Muscle of back (tissue), 11 donors: Measurements from ENCODE around the gene SPRED3. TPM values are rescaled to one million over a fixed set of nuclear protein-coding genes. Genes with fewer than 3 reads are reported as not detected.
"Not testable (repeated sequence)": the region's sequence is repeated elsewhere in the genome, so short reads cannot be mapped to it uniquely, and the experiment has no call there.

Source experiments
- DNase-seq, 3 donors: peaks; one replicate each; pipeline versions ENCODE4 v3.0.0 to v3.0.0-alpha.2; 2013
- polyA plus RNA-seq, 10 donors: library from polyadenylated mRNA; unstranded; fragments of 120-200 nt; gene quantifications; one replicate each; pipeline ENCODE4 v1.2.1, GENCODE V29; 2013; ENCODE audit not compliant: insufficient read length in 10 of 10

The SPRED3 gene
- polyA plus RNA-seq, 10 donors, result 0.20 to 0.91 (median 0.37) TPM

DNA sequence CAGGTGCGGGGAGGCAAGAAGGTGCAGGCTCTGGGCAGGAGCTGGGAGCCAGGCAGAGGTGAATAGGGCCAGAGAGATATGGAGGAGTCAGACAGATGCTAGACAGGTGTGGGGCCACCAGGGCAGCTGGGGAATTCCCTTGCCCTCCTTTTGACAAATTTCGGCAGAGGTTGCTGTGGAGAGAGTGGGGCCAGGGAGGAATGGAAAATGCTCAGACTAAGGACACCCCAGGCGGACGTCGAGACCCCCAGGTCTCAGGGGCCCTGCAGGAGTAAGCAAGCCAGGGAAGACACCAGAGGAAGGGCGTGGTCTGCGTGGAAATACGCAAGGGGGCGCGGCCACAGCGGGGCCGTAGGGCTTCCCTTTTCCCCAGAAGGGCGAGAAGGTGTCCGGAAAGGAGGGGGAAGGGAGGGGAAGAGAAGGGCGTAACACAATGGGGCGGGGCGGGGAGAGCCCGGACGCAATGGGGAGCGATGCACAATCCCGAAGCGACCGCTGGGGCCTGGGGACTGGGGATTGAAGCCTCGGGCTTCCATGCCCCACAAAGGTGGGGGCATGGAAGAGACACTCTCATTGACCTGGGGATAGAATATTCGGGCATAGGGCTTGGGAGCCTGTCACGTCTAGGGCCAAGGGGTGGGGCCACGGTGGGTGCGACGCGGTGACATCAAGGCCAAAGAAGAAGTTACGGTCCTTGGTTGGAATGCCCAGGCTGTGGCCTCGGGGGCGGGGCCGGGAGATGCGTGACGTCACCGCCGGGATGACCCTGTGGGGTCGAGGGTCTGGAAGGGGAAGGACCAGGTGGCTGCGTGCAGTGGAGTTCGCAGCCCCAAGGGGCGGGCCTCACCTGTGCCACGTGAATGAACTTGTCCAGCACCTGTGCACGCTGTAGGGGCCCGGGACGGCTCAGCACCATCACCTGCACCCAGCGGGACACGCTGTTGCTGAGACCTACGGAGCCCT is 29.3 kb downstream of the SPRED3 start:
- peak in 1 of 3 donors; percentile 54 for DNase-seq

DNA sequence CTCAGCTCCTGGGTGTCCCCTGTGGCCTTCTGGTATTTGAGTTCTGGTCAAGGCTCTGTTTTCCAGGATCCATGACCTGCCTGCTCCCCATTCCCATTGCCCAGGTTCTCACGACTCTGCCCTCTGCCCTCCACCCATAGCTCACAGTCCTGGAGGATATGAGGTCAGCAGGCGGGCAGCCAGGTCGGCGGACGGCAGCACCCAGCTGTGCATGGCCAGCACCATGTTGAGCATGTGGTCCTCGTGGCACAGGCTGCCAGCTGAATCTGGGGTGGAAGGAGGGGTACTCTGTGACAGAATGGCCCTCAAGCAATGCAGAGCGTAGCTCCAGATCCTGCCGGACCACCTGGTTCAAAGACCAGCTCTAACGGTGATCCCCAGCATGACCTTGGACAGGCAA is 32.4 kb downstream of the SPRED3 start:
- no peak for DNase-seq

DNA sequence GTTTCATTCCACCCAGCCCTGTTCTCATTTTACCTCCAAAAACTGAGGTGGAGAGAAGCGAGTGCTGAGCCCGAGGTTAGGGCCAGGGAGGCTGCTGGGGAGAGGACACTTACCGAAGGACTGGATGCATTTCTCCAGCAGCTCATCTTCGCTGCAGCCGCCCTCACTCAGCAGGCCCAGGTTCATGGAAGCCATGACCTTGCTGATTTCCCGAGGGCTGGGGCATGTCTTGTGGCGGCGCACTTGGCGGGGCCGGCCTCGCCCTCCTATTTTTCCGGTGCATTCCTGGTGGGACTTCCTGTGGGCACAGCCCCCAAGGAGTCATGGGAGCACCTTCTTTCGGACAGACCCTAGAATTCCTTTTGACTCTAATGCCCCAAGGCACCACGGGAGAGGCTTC is 33.4 kb downstream of the SPRED3 start:
- DNase-seq, result no peak

DNA sequence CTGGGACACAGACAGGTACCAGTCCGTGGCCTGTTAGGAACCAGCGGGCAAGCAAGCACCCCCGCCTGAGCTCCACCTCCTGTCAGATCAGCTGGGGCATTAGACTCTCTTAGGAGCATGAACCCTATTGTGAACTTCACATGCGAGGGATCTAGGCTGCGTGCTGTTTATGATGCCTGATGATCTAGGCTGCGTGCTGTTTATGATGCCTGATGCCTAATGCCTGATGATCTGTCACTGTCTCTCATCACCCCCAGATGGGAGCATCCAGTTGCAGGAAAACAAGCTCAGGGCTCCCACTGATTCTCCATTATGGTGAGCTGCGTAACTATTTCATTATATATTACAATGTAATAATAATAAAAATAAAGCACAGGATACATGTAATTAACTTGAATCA is 33.9 kb downstream of the SPRED3 start:
- DNase-seq, result no peak

DNA sequence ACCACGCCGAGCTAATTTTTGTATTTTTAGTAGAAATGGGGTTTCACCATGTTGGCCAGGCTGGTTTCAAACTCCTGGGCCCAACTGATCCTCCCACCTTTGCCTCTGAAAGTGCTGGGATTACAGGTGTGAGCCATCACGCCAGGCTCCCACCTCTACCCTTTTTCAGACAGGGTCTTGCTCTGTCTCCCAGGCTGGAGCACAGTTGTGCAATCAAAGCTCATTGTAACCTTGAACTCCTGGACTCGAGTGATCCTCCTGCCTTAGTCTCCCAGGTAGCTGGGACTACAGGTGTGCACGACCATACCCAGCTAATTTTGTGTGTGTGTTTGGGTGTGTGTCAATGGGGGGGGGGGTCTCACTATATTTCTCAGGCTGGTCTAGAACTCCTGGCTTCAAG is 35.8 kb downstream of the SPRED3 start:
- DNase-seq, result no peak

- no peak for DNase-seq
Observed at GRCh38 chr19:38425222-38425809, 36.8 kb downstream of the SPRED3 start.

- peak in 1 of 3 donors; percentile 38 for DNase-seq
Observed at GRCh38 chr19:38425810-38426466, 37.4 kb downstream of the SPRED3 start, which contains the start of gene RASGRP4. Gene RASGRP4, minus strand, starts transcription at chr19:38426219. Its CDS starts 128 bp downstream, at chr19:38426091.

DNA sequence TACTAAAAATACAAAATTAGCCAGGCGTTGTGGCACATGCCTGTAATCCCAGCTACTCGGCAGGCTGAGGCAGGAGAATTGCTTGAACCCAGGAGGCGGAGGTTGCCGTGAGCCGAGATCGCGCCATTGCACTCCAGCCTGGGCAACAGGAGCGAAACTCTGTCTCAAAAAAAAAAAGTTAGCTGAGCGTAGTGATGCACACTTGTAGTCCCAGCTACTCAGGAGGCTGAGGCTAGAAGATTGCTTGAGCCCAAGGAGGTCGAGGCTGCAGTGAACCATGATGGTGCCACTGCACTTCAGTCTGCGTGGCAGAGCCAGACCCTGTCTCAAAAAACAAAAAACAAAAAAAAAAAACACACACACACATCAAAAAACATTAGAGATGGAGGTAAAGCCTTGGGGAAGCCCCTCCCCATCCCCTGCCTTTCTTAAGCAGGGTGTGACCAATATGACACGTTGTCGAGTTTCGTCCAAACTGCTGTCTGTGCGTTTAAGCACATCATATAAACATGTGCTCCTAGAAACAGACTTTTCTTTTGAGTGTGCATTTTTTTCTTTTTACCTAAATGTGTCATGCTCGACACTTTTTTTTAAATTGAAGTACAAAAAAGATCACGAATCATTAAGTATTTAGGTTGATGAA is 38.7 kb downstream of the SPRED3 start:
- DNase-seq, result not testable (repeated sequence)

DNA sequence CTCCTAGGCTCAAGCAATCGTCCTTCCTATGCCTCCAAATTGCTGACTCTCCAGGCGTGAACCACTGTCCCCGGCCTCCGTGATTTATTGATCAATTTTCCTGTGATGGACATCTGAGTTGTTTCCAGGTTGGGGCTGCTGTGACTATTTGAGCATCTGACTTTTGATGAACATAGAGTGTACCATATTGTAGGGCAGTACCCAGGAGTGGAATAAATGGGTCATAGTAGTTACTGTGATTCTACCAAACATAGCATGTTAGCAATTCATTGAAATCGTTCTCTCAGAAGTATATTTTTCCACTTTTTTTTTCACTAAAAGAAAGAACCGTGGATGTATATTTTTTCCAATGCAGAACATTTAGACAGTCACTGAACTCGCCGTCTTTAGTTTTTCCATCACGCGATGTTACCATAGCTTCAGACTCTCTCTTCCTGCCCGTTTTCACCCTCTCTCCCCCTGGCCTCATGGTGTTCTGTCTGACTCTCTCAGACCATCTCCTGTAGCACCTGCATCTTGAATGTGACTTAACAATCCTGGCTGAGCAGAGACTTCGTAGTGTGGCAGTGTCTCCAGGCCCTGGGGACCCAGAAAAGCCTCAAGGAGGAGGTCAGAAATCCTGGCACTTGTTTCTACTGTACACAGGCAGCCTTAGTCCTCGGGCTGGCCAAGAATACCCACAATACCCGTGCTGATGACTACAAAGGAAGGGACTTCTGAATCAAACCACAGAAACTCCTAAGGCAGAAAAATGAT is 40.7 kb downstream of the SPRED3 start:
- no peak for DNase-seq

- DNase-seq, result no peak
Observed at GRCh38 chr19:38429811-38430156, 41.3 kb downstream of the SPRED3 start.

DNA sequence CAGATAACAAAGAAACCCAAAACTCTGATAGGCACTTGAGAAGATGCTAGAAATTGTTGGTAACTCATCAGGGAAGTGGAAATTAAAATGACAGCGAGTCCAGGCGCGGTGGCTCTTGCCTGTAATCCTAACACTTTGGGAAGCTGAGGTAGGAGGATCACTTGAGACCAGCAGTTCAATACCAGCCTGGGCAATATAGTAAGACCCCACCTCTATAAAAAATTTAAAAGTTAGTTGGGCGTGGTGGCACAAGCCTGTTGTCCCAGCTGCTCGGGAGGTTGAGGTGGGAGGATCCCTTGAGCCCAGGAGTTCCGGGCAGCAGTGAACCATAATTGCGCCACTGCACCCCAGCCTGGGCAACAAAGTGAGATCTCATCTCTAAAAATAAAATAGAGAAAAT is 42.4 kb downstream of the SPRED3 start:
- no peak for DNase-seq

GRCh38 chr19:38433268-38433733 is 44.8 kb downstream of the SPRED3 start, which contains the start of gene RYR1:
Gene RYR1, plus strand, starts transcription at chr19:38433691. Its CDS starts 139 bp downstream, at chr19:38433830.
- peak; percentile 62 to 75 (median 69) for DNase-seq

GRCh38 chr19:38434549-38435051 is 46.1 kb downstream of the SPRED3 start:
- peak; percentile 84 to 89 (median 88) for DNase-seq

GRCh38 chr19:38437295-38437694 is 48.8 kb downstream of the SPRED3 start:
- DNase-seq, result no peak

- DNase-seq, result no peak
Observed at GRCh38 chr19:38437917-38438316, 49.4 kb downstream of the SPRED3 start.

DNA sequence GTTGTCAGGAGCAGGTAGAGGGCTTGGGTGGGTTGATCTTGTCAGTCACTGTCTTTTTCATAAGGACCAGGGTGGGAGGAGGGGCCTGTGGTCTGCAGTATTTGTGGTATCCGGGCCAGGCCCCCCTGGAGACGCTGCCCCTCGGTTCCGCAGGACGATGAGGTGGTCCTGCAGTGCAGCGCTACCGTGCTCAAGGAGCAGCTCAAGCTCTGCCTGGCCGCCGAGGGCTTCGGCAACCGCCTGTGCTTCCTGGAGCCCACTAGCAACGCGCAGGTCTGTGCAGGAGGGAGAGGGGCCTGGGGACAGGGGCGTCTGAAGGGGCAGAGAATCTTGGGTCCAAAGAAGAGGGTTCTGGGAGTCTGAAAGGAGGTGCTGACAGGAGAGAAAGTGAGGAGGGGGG is 52.1 kb downstream of the SPRED3 start:
- DNase-seq, result no peak

- no peak for DNase-seq
Observed at GRCh38 chr19:38441657-38442348, 53.3 kb downstream of the SPRED3 start.

GRCh38 chr19:38442736-38443135 is 54.2 kb downstream of the SPRED3 start:
- DNase-seq, result no peak

DNA sequence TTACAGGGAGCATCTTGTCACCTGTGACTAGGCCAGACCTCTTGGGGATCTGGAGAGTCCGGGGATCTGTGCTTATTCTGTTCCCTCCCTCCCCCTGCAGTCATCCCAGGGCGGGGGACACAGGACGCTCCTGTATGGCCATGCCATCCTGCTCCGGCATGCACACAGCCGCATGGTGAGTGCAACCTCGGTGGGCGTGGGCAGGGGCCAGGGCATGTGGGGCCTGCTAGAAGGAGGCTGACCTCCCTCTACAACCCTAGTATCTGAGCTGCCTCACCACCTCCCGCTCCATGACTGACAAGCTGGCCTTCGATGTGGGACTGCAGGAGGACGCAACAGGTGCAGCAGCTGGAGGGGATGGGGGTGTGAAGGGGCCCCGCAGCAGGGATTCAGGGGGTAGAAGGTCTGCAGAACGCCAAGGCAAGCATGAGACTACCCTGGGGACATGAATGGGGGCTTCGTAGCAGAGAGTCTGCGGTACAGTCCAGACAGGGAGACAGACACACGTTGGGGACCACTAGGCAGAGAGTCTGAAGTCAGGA is 55.0 kb downstream of the SPRED3 start:
- peak in 1 of 3 donors; percentile 16 for DNase-seq

GRCh38 chr19:38444026-38444425 is 55.5 kb downstream of the SPRED3 start:
- no peak for DNase-seq
